PC-3 (cell line): ENCODE results near the gene NPAS2. TPM values are rescaled to one million over a fixed set of nuclear protein-coding genes. Genes with fewer than 3 reads are reported as not detected.

Experiments
- ATAC-seq: fragments of 200-7000 bp; cut with Tn5 transposase; 2 replicates; pipeline ENCODE4 v1.9.1; 2020; ENCODE audit warnings: mild to moderate bottlenecking, moderate library complexity
- BruUV-seq: library from RNA; stranded (reverse); fragments of 400-500 nt; replicated peaks from 2 replicates; lab custom pipeline; 2021; lab: Mats Ljungman, UMichigan
- CTCF ChIA-PET: fragments of 300-600 bp; sonication (Branson Sonifier 250); formaldehyde crosslinking; loops from one replicate; lab custom pipeline; 2022; ENCODE audit warnings: antibody characterized with exemption; lab: Charles Lee
- POLR2A ChIA-PET: fragments of 300-600 bp; sonication (Branson Sonifier 250); formaldehyde crosslinking; loops from one replicate; lab custom pipeline; 2022; ENCODE audit warnings: antibody characterized with exemption; ENCODE audit not compliant: unreplicated experiment; lab: Charles Lee
- DNase-seq: peaks from one replicate; pipeline ENCODE4 v3.0.0-alpha.2; 2015
- H2AFZ ChIP-seq: fragments of 300-600 bp; sonication (generic); 2 replicates; pipeline ENCODE4 v1.6.0; 2016; ENCODE audit warnings: antibody characterized with exemption, low read length
- H3F3A ChIP-seq: fragments of 300-600 bp; sonication (generic); one replicate; pipeline ENCODE4 v1.6.0; 2017; ENCODE audit warnings: antibody characterized with exemption, low read length, control low read depth, mild to moderate bottlenecking; ENCODE audit not compliant: unreplicated experiment
- H3K27ac ChIP-seq: fragments of 300-600 bp; sonication (generic); 2 replicates; pipeline ENCODE4 v1.5.1; 2016; ENCODE audit warnings: mild to moderate bottlenecking, low read length
- H3K27me3 ChIP-seq: fragments of 300-600 bp; sonication (generic); 2 replicates; pipeline ENCODE4 v1.6.1; 2016; ENCODE audit warnings: low read length, mixed read lengths
- H3K36me3 ChIP-seq: fragments of 300-600 bp; sonication (generic); 2 replicates; pipeline ENCODE4 v1.6.1; 2016; ENCODE audit warnings: low read depth, mixed run types, low read length, mixed read lengths
- H3K4me1 ChIP-seq: fragments of 300-600 bp; sonication (generic); 2 replicates; pipeline ENCODE4 v1.5.1; 2016; ENCODE audit warnings: low read length; ENCODE audit not compliant: insufficient read depth
- H3K4me2 ChIP-seq: fragments of 300-600 bp; sonication (generic); 2 replicates; pipeline ENCODE4 v1.6.0; 2016; ENCODE audit warnings: low read length
- H3K4me3 ChIP-seq: fragments of 300-600 bp; sonication (generic); 2 replicates; pipeline ENCODE4 v1.5.1; 2016; ENCODE audit warnings: mild to moderate bottlenecking, low read length, mixed read lengths
- H3K79me2 ChIP-seq: fragments of 300-600 bp; sonication (generic); 2 replicates; pipeline ENCODE4 v1.6.1; 2017; ENCODE audit warnings: low read length, mixed read lengths
- H3K9ac ChIP-seq: fragments of 300-600 bp; sonication (generic); 2 replicates; pipeline ENCODE4 v1.6.0; 2016; ENCODE audit warnings: mild to moderate bottlenecking, low read length
- H3K9me2 ChIP-seq: fragments of 300-600 bp; sonication (generic); replicated peaks from 2 replicates; pipeline ENCODE4 v1.6.1; 2016; ENCODE audit warnings: mixed run types, low read length, mixed read lengths
- H3K9me3 ChIP-seq: fragments of 300-600 bp; sonication (generic); 2 replicates; pipeline ENCODE4 v1.6.1; 2016; ENCODE audit warnings: low read length, mixed read lengths
- H4K20me1 ChIP-seq: fragments of 300-600 bp; sonication (generic); 2 replicates; pipeline ENCODE4 v1.6.1; 2016; ENCODE audit warnings: low read length, mixed read lengths
- CTCF ChIP-seq: fragments of 300-600 bp; sonication (generic); conservative IDR thresholded peaks from 2 replicates; pipeline ENCODE4 v1.5.1; 2017; ENCODE audit warnings: antibody characterized with exemption, low read depth, mild to moderate bottlenecking, low read length
- EZH2 ChIP-seq: fragments of 300-600 bp; sonication (generic); IDR thresholded peaks from one replicate; pipeline ENCODE4 v1.6.1; 2017; ENCODE audit warnings: antibody characterized with exemption, mild to moderate bottlenecking, low read length; ENCODE audit not compliant: unreplicated experiment
- EZH2phosphoT487 ChIP-seq: fragments of 300-600 bp; sonication (generic); IDR thresholded peaks from 2 replicates; pipeline ENCODE4 v1.6.1; 2018; ENCODE audit warnings: mild to moderate bottlenecking, antibody characterized with exemption, low read length, borderline replicate concordance
- intact Hi-C: fragments of 100-400 bp; cut with micrococcal nuclease; formaldehyde crosslinking; loops from 2 replicates; pipeline ENCODE4 v1.9.0; 2023
- total RNA-seq: library from RNA; depleted of rRNA; stranded (reverse); fragments of >200 nt; gene quantifications from 2 replicates; pipeline ENCODE4 v1.2.3, GENCODE V29; 2014

The NPAS2 gene
- total RNA-seq, 1 experiment from 2014 or later = 55.4 TPM

- ATAC-seq = no peak
- Histone ChIP-seq H3K9ac (no peak overlapping the region), H3K4me2 (no peak overlapping the region), H3K4me1 (peaks cover 25% of the 10 kb centered on the region), H2AFZ (no peak overlapping the region), H4K20me1 (no peaks in the 10 kb centered on the region), H3K27ac (no peak overlapping the region), H3K4me3 (no peak overlapping the region), H3K79me2 (no peaks in the 10 kb centered on the region), H3F3A (no peaks in the 10 kb centered on the region), H3K9me2 (no peaks in the 10 kb centered on the region), H3K27me3 (no peaks in the 10 kb centered on the region), H3K36me3 (no peaks in the 10 kb centered on the region), H3K9me3 (no peaks in the 10 kb centered on the region)
- no TSS peak for BruUV-seq
- intact Hi-C loops = no loop called here
- TF ChIP-seq EZH2phosphoT487 (no peak), CTCF (no peak), EZH2 (no peak)
- CTCF ChIA-PET = no interaction called here
- POLR2A ChIA-PET = no interaction called here
- no peak for DNase-seq
These were observed 6.4 kb upstream of the NPAS2 start for GRCh38 chr2:100813527-100813926.

- no peaks in the 10 kb centered on the region for H4K20me1 ChIP-seq
- H3K9me3 ChIP-seq = no peaks in the 10 kb centered on the region
- H2AFZ ChIP-seq = no peak overlapping the region
- H3K27me3 ChIP-seq = no peaks in the 10 kb centered on the region
- intact Hi-C loops = no loop called here
- 0 out of 2 replicates have a peak, but pooled peaks cover under 1% of the 10 kb centered on the region for H3K79me2 ChIP-seq
- H3K27ac ChIP-seq = no peak overlapping the region
- BruUV-seq = no TSS peak
- H3K4me2 ChIP-seq = no peak overlapping the region
- peaks cover 25% of the 10 kb centered on the region for H3K4me1 ChIP-seq
- no peaks in the 10 kb centered on the region for H3F3A ChIP-seq
- no peaks in the 10 kb centered on the region for H3K9me2 ChIP-seq
- no peak overlapping the region for H3K9ac ChIP-seq
- no peak overlapping the region for H3K4me3 ChIP-seq
- ATAC-seq (no peak), DNase-seq (no peak)
- TF ChIP-seq CTCF = no peak
- TF ChIP-seq EZH2 = no peak
- TF ChIP-seq EZH2phosphoT487 = no peak
- ChIA-PET CTCF (no interaction called here), POLR2A (no interaction called here)
- H3K36me3 ChIP-seq = no peaks in the 10 kb centered on the region
These were observed 5.9 kb upstream of the NPAS2 start for GRCh38 chr2:100814043-100814442.

GRCh38 chr2:100814453-100814852 is 5.5 kb upstream of the NPAS2 start:
- no peak for TF ChIP-seq CTCF
- BruUV-seq = no TSS peak
- intact Hi-C loops = no loop called here

More at GRCh38 chr2:100814453-100814852, 5.5 kb upstream of the NPAS2 start:
- no peaks in the 10 kb centered on the region for H3K9me3 ChIP-seq
- H2AFZ ChIP-seq = no peak overlapping the region
- H4K20me1 ChIP-seq = no peaks in the 10 kb centered on the region
- no peak overlapping the region for H3K4me3 ChIP-seq
- H3F3A ChIP-seq = no peaks in the 10 kb centered on the region
- peaks cover 25% of the 10 kb centered on the region for H3K4me1 ChIP-seq
- H3K9ac ChIP-seq = no peak overlapping the region
- ChIA-PET CTCF (no interaction called here), POLR2A (no interaction called here)
- peaks cover 5% of the 10 kb centered on the region for H3K79me2 ChIP-seq
- ATAC-seq (no peak), DNase-seq (no peak)
- no peaks in the 10 kb centered on the region for H3K27me3 ChIP-seq
- H3K4me2 ChIP-seq = no peak overlapping the region
- H3K9me2 ChIP-seq = no peaks in the 10 kb centered on the region
- no peak overlapping the region for H3K27ac ChIP-seq
- no peaks in the 10 kb centered on the region for H3K36me3 ChIP-seq
